DOHH2 (cell line): Measurements from ENCODE around the gene GPANK1.

Experiments
- H3F3A ChIP-seq: fragments of 200-600 bp; sonication (generic), shearing (Covaris generic); 2 replicates; pipeline ENCODE4 v1.6.0; 2016; ENCODE audit warnings: antibody characterized with exemption, mild to moderate bottlenecking; ENCODE audit not compliant: control insufficient read depth, insufficient read depth
- H3K27ac ChIP-seq: fragments of 200-600 bp; sonication (generic); 2 replicates; pipeline ENCODE4 v1.5.1; 2014; ENCODE audit warnings: low read depth, mild to moderate bottlenecking, low read length, moderate library complexity
- H3K27me3 ChIP-seq: fragments of 200-600 bp; sonication (generic); 2 replicates; pipeline ENCODE4 v1.6.1; 2014; ENCODE audit warnings: mild to moderate bottlenecking, low read length, mixed read lengths; ENCODE audit not compliant: control insufficient read depth
- H3K36me3 ChIP-seq: fragments of 200-600 bp; sonication (generic); 2 replicates; pipeline ENCODE4 v1.6.1; 2014; ENCODE audit warnings: mild to moderate bottlenecking, low read length, moderate library complexity, mixed read lengths; ENCODE audit not compliant: control insufficient read depth
- H3K4me1 ChIP-seq: fragments of 200-600 bp; sonication (generic); 2 replicates; pipeline ENCODE4 v1.6.1; 2014; ENCODE audit warnings: mild to moderate bottlenecking, low read length, mixed read lengths; ENCODE audit not compliant: control insufficient read depth
- H3K4me2 ChIP-seq: fragments of 200-600 bp; sonication (generic); 2 replicates; pipeline ENCODE4 v1.6.0; 2014; ENCODE audit warnings: mild to moderate bottlenecking, low read length, moderate library complexity
- H3K4me3 ChIP-seq: fragments of 200-600 bp; sonication (generic); 2 replicates; pipeline ENCODE4 v1.5.1; 2014; ENCODE audit warnings: mild to moderate bottlenecking, low read length, mixed read lengths
- H3K79me2 ChIP-seq: fragments of 200-600 bp; sonication (generic); 2 replicates; pipeline ENCODE4 v1.6.1; 2014; ENCODE audit warnings: mild to moderate bottlenecking, low read length, mixed read lengths; ENCODE audit not compliant: control insufficient read depth
- H3K9me2 ChIP-seq: fragments of 200-600 bp; sonication (generic); replicated peaks from 2 replicates; pipeline ENCODE4 v1.6.1; 2014; ENCODE audit warnings: mild to moderate bottlenecking, low read length, mixed read lengths; ENCODE audit not compliant: control insufficient read depth
- H3K9me3 ChIP-seq: fragments of 200-600 bp; sonication (generic); 2 replicates; pipeline ENCODE4 v1.6.1; 2014; ENCODE audit warnings: antibody characterized with exemption, low read length, mixed read lengths; ENCODE audit not compliant: control insufficient read depth, insufficient read depth
- H4K20me1 ChIP-seq: fragments of 200-600 bp; sonication (generic); 2 replicates; pipeline ENCODE4 v1.6.0; 2014; ENCODE audit warnings: low read depth, mild to moderate bottlenecking, antibody characterized with exemption, low read length, moderate library complexity; ENCODE audit not compliant: control insufficient read depth, insufficient read depth
- EZH2phosphoT487 ChIP-seq: fragments of 200-600 bp; sonication (generic); IDR thresholded peaks from 2 replicates; pipeline ENCODE4 v1.6.1; 2017; ENCODE audit warnings: borderline replicate concordance, mild to moderate bottlenecking, antibody characterized with exemption, low read length, moderate library complexity, mixed read lengths
- TF ChIP-seq, protein P1 (sequence below): fragments of 200-600 bp; sonication (generic); IDR thresholded peaks from one replicate; pipeline ENCODE4 v1.5.1; 2014; ENCODE audit warnings: antibody characterized with exemption, mild to moderate bottlenecking, low read depth, low read length; ENCODE audit not compliant: poor library complexity, severe bottlenecking

Gene GPANK1

DNA sequence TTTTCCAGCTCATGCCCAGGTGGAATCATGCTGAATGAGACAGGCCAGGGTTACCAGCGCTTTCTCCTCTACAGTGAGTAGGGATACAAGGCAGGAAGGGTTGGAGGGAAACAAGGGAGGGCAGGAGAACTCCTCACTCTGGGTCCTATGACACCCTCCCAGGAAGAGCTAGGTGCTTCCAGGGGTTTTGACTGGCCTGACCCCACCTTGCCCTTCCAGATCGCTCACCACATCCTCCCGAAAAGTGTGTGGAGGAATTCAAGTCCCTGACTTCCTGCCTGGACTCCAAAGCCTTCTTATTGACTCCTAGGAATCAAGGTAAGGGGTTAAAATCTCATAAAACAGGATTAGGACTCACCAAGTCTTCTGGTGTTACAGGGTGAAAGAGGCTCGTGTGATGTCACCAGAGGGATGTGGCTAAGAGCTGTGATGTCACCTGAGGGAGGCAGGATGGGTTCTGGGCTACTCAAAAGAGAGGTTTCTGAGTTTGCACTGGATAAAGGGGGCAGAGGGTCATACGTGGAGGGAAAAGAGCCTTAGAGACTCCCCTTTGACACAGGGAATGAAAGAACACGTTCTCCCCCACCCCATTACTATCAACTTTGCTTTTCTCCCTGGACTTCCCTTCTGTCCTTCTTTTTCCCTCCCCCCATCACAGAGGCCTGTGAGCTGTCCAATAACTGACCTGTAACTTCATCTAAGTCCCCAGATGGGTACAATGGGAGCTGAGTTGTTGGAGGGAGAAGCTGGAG, 7.2 kb downstream of the GPANK1 start:
- H3K27ac ChIP-seq: no peak overlapping the region
- H3K4me3 ChIP-seq: no peak overlapping the region
- no peaks in the 10 kb centered on the region for H3K27me3 ChIP-seq
- no peaks in the 10 kb centered on the region for H3K9me2 ChIP-seq
- peaks cover 55% of the 10 kb centered on the region for H3K79me2 ChIP-seq
- no peaks in the 10 kb centered on the region for H4K20me1 ChIP-seq
- H3K4me1 ChIP-seq: peaks cover 45% of the 10 kb centered on the region
- no peaks in the 10 kb centered on the region for H3K9me3 ChIP-seq
- peaks cover 38% of the 10 kb centered on the region for H3K36me3 ChIP-seq
- H3K4me2 ChIP-seq: no peak overlapping the region
- TF ChIP-seq EZH2phosphoT487: no peak
- TF ChIP-seq, protein P1, sequence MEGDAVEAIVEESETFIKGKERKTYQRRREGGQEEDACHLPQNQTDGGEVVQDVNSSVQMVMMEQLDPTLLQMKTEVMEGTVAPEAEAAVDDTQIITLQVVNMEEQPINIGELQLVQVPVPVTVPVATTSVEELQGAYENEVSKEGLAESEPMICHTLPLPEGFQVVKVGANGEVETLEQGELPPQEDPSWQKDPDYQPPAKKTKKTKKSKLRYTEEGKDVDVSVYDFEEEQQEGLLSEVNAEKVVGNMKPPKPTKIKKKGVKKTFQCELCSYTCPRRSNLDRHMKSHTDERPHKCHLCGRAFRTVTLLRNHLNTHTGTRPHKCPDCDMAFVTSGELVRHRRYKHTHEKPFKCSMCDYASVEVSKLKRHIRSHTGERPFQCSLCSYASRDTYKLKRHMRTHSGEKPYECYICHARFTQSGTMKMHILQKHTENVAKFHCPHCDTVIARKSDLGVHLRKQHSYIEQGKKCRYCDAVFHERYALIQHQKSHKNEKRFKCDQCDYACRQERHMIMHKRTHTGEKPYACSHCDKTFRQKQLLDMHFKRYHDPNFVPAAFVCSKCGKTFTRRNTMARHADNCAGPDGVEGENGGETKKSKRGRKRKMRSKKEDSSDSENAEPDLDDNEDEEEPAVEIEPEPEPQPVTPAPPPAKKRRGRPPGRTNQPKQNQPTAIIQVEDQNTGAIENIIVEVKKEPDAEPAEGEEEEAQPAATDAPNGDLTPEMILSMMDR: no peak
- peaks cover 18% of the 10 kb centered on the region for H3F3A ChIP-seq

DNA sequence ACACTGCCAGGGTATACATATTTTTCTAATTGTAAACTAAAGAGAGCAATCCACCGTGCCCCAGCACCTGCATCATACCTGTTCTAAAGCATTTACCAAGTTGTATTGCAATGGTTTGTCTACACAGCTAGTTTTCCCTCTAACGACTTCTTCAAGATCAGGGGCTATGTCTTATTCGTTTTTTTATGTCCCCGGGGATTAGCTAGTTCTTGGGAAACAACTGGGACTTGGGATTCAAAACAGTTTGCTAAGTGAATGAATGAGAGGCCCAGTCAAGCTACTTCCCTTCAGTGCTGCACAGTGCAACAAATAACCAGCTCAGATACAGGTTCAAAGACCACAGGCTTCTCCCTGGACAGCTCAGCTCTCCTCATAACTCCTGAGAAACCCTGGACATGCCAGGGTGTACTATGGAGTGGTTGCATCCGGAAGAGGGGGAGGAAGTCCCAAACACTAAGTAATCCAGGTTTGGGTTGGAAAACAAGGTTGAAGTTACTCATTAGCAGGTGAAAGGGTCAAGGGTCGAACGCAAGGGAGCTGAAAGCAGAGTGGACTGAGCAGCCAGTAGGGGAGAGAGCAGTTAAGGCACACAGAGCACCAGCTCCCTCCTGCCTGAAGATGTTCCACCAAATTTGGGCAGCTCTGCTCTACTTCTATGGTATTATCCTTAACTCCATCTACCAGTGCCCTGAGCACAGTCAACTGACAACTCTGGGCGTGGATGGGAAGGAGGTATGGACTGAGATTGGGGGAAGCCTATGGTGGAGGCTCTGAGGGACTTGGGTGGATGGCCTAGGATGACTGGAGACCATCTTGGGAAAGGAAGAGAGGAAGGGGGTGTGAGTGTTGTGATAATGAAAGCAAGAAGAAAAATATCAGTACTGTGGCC, 9.2 kb downstream of the GPANK1 start, which contains the start of gene APOM:
Gene APOM, plus strand, starts transcription at position 546 of the 889 bp plus-strand sequence. Its CDS starts 73 bp downstream, at position 619.
- Histone ChIP-seq H3K27ac (no peak within 1 kb of the TSS), H4K20me1 (no peaks in the 10 kb centered on the region), H3K4me1 (peaks cover 36% of the 10 kb centered on the region), H3K9me2 (no peaks in the 10 kb centered on the region), H3K79me2 (peaks cover 60% of the 10 kb centered on the region), H3F3A (peaks cover 10% of the 10 kb centered on the region), H3K9me3 (no peaks in the 10 kb centered on the region), H3K4me2 (no peak within 1 kb of the TSS), H3K36me3 (peaks cover 26% of the 10 kb centered on the region), H3K4me3 (no peak within 1 kb of the TSS), H3K27me3 (no peaks in the 10 kb centered on the region)
- TF ChIP-seq, protein P1: no peak
- TF ChIP-seq EZH2phosphoT487: no peak

DNA sequence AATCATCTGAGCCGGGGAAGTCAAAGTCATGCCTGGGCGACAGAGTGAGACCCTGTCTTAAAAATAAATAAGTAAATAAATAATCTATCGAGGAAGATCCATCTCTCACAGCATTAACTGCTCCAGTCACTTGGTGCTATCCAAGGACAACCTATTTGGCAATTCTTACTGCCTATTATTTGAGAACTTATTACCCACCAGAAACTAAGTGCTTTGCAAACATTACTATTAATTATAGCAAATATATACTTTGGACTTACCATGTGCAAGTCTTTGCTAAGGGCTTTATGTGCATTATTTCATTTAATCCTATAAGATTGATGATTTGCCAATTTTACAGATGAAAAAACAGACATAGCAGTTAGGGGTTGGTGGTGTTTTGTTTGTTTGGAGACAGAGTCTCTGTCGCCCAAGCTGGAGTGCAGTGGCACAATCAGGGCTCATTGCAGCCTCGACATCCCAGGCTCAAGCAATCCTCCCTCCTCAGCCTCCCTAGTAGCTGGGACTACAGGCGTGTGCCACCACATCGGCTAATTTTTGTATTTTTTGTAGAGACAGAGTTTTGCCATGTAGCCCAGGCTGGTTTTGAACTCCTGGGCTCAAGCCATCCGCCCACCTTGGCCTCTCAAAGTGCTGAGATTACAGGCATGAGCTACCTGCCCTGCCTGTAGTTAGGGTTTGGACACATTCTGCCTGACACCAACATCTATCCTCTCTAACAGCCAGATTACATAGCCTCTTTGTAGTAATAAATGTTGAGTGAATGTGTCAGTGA, 10.0 kb downstream of the GPANK1 start:
- H3K27me3 ChIP-seq: no peaks in the 10 kb centered on the region
- no peak overlapping the region for H3K27ac ChIP-seq
- no peaks in the 10 kb centered on the region for H4K20me1 ChIP-seq
- no peak overlapping the region for H3K4me3 ChIP-seq
- peaks cover 35% of the 10 kb centered on the region for H3K4me1 ChIP-seq
- TF ChIP-seq EZH2phosphoT487: no peak
- TF ChIP-seq, protein P1: no peak
- peaks cover 27% of the 10 kb centered on the region for H3K36me3 ChIP-seq
- H3K79me2 ChIP-seq: peaks cover 61% of the 10 kb centered on the region
- no peak overlapping the region for H3K4me2 ChIP-seq
- H3K9me3 ChIP-seq: no peaks in the 10 kb centered on the region
- peaks cover 10% of the 10 kb centered on the region for H3F3A ChIP-seq
- H3K9me2 ChIP-seq: no peaks in the 10 kb centered on the region
